Measurements from ENCODE around the gene RPN2.

The RPN2 gene

GRCh38 chr20:37179683-37180524, 774 bp downstream of the RPN2 start:
- DNase-seq (ENCODE audit: extremely low read depth in 1 of 2, low read depth in 1 of 2), result no peak

- no peak for DNase-seq (ENCODE audit: extremely low read depth in 1 of 2, low read depth in 1 of 2)
Measured at GRCh38 chr20:37185686-37186085, 6.6 kb downstream of the RPN2 start.

- DNase-seq (ENCODE audit: extremely low read depth in 1 of 2, low read depth in 1 of 2), result no peak
Measured at GRCh38 chr20:37188787-37189186, 9.7 kb downstream of the RPN2 start.

- no peak for DNase-seq (ENCODE audit: extremely low read depth in 1 of 2, low read depth in 1 of 2)
Measured at GRCh38 chr20:37189416-37190016, 10.4 kb downstream of the RPN2 start.

- DNase-seq (ENCODE audit: extremely low read depth in 1 of 2, low read depth in 1 of 2), result no peak
Measured at GRCh38 chr20:37190354-37191112, 11.4 kb downstream of the RPN2 start.

GRCh38 chr20:37192137-37192854, 13.2 kb downstream of the RPN2 start:
- peak; percentile 25 to 43 for DNase-seq (ENCODE audit: extremely low read depth in 1 of 2, low read depth in 1 of 2)

- no peak for DNase-seq (ENCODE audit: extremely low read depth in 1 of 2, low read depth in 1 of 2)
Measured at GRCh38 chr20:37193226-37193625, 14.1 kb downstream of the RPN2 start.

- DNase-seq (ENCODE audit: extremely low read depth in 1 of 2, low read depth in 1 of 2), result no peak
Measured at GRCh38 chr20:37193821-37194220, 14.7 kb downstream of the RPN2 start.

GRCh38 chr20:37194621-37195417, 15.7 kb downstream of the RPN2 start:
- DNase-seq (ENCODE audit: extremely low read depth in 1 of 2, low read depth in 1 of 2), result no peak

GRCh38 chr20:37198932-37199660, 20.0 kb downstream of the RPN2 start:
- no peak for DNase-seq (ENCODE audit: extremely low read depth in 1 of 2, low read depth in 1 of 2)

- no peak for DNase-seq (ENCODE audit: extremely low read depth in 1 of 2, low read depth in 1 of 2)
Measured at GRCh38 chr20:37200376-37200775, 21.2 kb downstream of the RPN2 start.

GRCh38 chr20:37200926-37201826, 22.0 kb downstream of the RPN2 start:
- DNase-seq (ENCODE audit: extremely low read depth in 1 of 2, low read depth in 1 of 2), result no peak

GRCh38 chr20:37201827-37202162, 22.7 kb downstream of the RPN2 start:
- no peak for DNase-seq (ENCODE audit: extremely low read depth in 1 of 2, low read depth in 1 of 2)

GRCh38 chr20:37202267-37202943, 23.3 kb downstream of the RPN2 start:
- DNase-seq (ENCODE audit: extremely low read depth in 1 of 2, low read depth in 1 of 2), result no peak

- no peak for DNase-seq (ENCODE audit: extremely low read depth in 1 of 2, low read depth in 1 of 2)
Measured at GRCh38 chr20:37204056-37204455, 24.9 kb downstream of the RPN2 start.

- DNase-seq (ENCODE audit: extremely low read depth in 1 of 2, low read depth in 1 of 2), result no peak
Measured at GRCh38 chr20:37205130-37205529, 26.0 kb downstream of the RPN2 start.

GRCh38 chr20:37205794-37206193, 26.7 kb downstream of the RPN2 start:
- no peak for DNase-seq (ENCODE audit: extremely low read depth in 1 of 2, low read depth in 1 of 2)

GRCh38 chr20:37207171-37207570, 28.0 kb downstream of the RPN2 start:
- DNase-seq (ENCODE audit: extremely low read depth in 1 of 2, low read depth in 1 of 2), result no peak
